Measurements from ENCODE around the gene MYO9B.

Gene MYO9B

DNA sequence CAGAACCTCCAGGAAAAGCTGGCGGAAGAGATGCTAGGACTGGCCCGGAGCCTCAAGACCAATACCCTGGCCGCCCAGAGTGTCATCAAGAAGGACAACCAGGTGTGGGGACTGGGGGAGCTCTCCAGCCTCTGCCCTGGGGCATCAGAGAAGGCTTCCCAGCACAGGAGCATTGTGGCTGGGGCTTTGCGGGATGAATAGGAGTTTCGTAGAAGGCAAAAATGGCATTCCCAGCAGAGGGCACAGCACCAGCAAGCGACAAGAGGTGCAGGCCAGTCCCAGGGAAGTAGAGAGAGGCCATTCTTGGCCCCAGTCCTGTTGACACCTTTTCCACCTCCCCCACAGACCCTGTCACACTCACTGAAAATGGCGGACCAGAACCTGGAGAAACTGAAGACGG, 143.7 kb downstream of the MYO9B start:
- no peak for TF ChIP-seq SUZ12 (IDR thresholded peaks at IDR 0.05)
- TF ChIP-seq TARDBP (IDR thresholded peaks at IDR 0.05): no peak
- no peak for DNase-seq (ENCODE audit: extremely low spot score)
- CTCF ChIA-PET: interaction anchor here (0.7 kb wide), 1 partner anchor 9 kb away, joined by 3 read pairs; no protein-coding TSS in a partner anchor
- POLR2A ChIA-PET: no interaction called here

DNA sequence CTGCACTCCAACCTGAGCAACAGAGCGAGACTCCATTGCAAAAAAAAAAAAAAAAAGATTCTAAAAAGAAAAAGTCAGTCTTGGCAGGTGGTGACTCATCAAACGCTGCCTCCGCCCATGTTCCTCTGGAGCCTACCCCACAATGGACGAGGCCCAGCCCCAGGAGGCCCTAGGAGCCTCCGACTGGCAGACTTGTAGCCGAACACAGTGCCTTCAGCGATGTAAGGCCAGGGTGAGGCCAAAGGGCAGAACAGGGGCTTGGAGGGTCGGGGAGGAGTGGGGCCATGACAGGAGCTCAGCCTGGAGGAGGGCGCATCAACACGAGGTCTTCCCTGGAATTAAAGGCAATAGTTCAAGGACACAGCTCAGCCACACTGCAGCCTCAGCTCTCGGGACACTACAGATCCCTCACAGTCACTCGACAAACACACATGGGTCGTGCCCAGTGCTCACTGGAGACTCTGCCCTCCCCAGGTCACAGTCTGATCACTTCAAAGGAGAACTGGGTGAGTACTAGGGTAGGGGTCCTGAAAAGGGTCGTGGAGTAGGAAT, 144.7 kb downstream of the MYO9B start:
- TF ChIP-seq LEF1 (IDR thresholded peaks at IDR 0.05; ENCODE audit: borderline replicate concordance) (no peak), SP1 (IDR thresholded peaks at IDR 0.05) (no peak), HDGF (IDR thresholded peaks at IDR 0.05; ENCODE audit: borderline replicate concordance) (no peak), CTBP1 (IDR thresholded peaks at IDR 0.05; ENCODE audit: borderline replicate concordance) (no peak), FOXM1 (IDR thresholded peaks at IDR 0.05; ENCODE audit: borderline replicate concordance) (no peak), FOXK2 (IDR thresholded peaks at IDR 0.05) (no peak), L3MBTL2 (conservative IDR thresholded peaks at IDR 0.05) (no peak), FOXA1 (IDR thresholded peaks at IDR 0.05) (no peak), NFRKB (IDR thresholded peaks at IDR 0.05) (no peak)
- TF ChIP-seq, protein P1, sequence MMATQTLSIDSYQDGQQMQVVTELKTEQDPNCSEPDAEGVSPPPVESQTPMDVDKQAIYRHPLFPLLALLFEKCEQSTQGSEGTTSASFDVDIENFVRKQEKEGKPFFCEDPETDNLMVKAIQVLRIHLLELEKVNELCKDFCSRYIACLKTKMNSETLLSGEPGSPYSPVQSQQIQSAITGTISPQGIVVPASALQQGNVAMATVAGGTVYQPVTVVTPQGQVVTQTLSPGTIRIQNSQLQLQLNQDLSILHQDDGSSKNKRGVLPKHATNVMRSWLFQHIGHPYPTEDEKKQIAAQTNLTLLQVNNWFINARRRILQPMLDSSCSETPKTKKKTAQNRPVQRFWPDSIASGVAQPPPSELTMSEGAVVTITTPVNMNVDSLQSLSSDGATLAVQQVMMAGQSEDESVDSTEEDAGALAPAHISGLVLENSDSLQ (IDR thresholded peaks at IDR 0.05): no peak
- no peak for DNase-seq (ENCODE audit: extremely low spot score)
- ChIA-PET CTCF (interaction anchor here (0.6 kb wide), 1 partner anchor 28 kb away, joined by 5 read pairs; no protein-coding TSS in a partner anchor), POLR2A (no interaction called here)

DNA sequence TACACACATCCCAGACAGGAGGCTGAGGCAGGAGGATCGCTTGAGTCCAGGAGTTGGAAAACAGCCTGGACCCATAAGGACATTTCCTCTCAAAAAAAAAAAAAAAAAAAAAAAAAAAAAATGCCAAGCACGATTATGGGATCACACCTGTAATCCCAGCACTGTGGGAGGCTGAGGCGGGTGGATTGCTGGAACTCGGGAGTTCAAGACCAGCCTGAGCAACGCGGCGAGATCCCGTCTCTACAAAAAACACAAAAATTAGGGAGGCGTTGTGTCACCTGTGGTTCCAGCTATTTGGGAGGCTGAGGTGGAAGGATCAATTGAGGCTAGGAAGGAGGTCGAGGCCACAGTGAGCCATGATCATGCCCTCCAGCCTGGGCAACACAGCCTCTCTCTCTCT, 149.5 kb downstream of the MYO9B start:
- no peak for TF ChIP-seq BHLHE40 (IDR thresholded peaks at IDR 0.05; ENCODE audit: borderline replicate concordance)
- no peak for TF ChIP-seq FOXM1 (IDR thresholded peaks at IDR 0.05; ENCODE audit: borderline replicate concordance)
- TF ChIP-seq, protein P1 (IDR thresholded peaks at IDR 0.05): no peak
- TF ChIP-seq L3MBTL2 (conservative IDR thresholded peaks at IDR 0.05): no peak
- peak; percentile 67; the same call in 1 of the 2 replicates for TF ChIP-seq ZNF384 (IDR thresholded peaks at IDR 0.05)
- TF ChIP-seq FOXK2 (IDR thresholded peaks at IDR 0.05): no peak
- POLR2A ChIA-PET: interaction anchor here (0.5 to 6.0 kb wide), 6 partner anchors 9 to 804 kb away, joined by 3 to 72 read pairs (median 4); partner anchors contain the start of gene USE1
- CTCF ChIA-PET: interaction anchor here (1.7 kb wide), 1 partner anchor 10 kb away, joined by 11 read pairs; no protein-coding TSS in a partner anchor
- DNase-seq (ENCODE audit: extremely low spot score): no peak

DNA sequence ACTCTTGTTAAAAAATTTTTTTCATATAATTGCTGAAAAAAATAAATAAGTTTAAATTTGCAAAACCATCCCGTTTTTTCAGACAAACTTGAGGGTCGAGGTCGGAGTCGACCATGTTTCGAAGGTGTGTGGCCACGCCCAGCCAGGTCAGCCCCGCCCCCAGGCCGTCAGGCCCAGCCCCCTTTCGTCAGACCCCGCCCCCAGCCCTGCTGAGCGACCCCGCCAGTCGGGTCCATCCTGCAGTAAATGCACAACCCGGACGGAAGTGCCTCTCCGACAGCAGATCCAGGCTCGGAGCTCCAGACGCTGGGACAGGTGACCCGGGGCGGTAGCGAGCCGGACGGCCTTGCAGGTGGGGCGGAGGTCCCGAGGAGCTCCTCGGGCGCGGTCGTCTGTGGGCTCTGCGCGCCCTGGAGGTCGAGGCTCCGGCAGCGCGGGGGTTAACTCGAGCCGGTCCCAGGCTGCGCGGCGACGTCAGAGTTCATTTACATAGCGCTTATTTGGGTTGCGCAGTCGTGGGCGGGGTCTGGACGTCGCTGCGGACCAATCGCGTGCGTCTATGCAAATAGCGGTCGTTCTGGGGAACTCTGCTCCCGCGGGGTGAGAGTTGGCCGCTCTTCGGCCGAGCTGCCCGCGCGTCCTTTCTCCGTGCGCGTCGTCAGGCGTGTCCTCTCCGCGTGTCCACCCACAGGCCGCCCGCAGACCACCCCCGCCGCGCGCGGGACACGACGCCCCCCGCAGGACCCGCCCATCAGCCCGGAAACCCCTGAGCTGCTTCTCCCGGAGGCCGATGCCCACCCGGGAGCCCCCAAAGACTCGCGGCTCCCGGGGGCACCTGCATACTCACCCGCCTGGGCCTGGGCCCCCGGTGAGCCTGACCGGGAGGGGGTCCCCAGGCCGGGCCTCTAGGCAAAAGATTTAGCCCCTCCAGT, 150.7 kb downstream of the MYO9B start, which contains the start of gene OCEL1:
OCEL1 (plus strand) TSS at position 225 of the 932 bp plus-strand sequence; CDS start at position 247, 22 bp downstream.
- DNase-seq (ENCODE audit: extremely low spot score): peak; percentile 93
- TF ChIP-seq L3MBTL2 (conservative IDR thresholded peaks at IDR 0.05) (peak; percentile 61), SP1 (IDR thresholded peaks at IDR 0.05) (no peak)
- ChIA-PET POLR2A (interaction anchor here (0.6 to 6.0 kb wide), 14 partner anchors 9 to 154 kb away, joined by 3 to 72 read pairs (median 4); partner anchors contain the start of genes MRPL34 and USE1), CTCF (interaction anchor here (1.7 kb wide), 1 partner anchor 9 kb away, joined by 11 read pairs; no protein-coding TSS in a partner anchor)

DNA sequence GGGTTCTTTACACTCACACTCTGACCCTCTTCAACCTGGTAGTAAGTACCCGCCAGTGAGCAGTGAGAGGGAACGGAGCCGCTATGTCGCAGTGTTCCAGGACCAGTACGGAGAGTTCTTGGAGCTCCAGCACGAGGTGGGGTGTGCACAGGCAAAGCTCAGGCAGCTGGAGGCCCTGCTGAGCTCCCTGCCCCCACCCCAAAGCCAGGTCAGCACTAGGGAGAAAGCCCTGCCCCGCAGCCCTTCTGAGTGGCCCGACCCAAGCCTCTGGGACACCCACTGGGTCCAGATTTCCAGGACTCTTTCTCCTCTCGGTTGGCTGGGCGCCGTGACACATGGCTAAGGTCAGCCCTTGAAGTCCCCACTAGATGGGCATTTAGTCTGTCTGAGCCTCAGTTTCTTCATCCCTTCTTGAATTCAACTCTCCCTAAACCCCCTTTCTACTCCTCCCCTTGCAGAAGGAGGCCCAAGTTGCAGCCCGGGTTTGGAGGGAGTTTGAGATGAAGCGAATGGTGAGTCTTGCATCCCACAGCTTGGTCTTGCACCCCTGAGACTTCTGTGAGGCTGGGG, 152.3 kb downstream of the MYO9B start:
- TF ChIP-seq L3MBTL2 (conservative IDR thresholded peaks at IDR 0.05): no peak
- CTCF ChIA-PET: interaction anchor here (0.6 to 0.9 kb wide), 2 partner anchors 9 to 13 kb away, joined by 3 to 5 read pairs; partner anchors contain the start of gene USE1
- DNase-seq (ENCODE audit: extremely low spot score): no peak
- POLR2A ChIA-PET: interaction anchor here (1.7 to 6.0 kb wide), 3 partner anchors 8 to 13 kb away, joined by 5 to 72 read pairs (median 44); partner anchors contain the start of gene USE1

DNA sequence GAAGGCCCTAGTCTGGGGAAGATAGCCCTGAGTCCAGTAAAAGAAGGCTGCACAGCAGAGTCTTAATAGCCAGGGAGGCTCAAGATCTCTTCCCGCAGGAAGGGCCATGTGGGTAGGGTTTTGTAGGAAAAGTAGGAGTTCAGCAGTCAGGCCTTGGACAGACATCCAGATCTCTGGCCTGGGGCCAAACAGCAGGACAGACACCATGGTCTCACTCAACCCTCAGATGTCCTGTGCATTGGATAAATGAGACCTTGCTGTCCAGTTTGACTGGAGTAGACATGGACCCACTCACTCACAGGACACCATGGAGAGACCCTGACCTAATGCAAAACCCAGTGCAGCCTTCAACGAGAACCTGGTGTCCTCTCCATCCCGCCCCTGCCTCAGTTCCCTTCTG, 154.3 kb downstream of the MYO9B start:
- CTCF ChIA-PET: no interaction called here
- no peak for DNase-seq (ENCODE audit: extremely low spot score)
- POLR2A ChIA-PET: interaction anchor here (2.8 kb wide), 1 partner anchor 15 kb away, joined by 9 read pairs; the partner anchor contains the start of gene USE1
- no peak for TF ChIP-seq ZNF384 (IDR thresholded peaks at IDR 0.05)
- TF ChIP-seq NFRKB (IDR thresholded peaks at IDR 0.05): no peak
- TF ChIP-seq ARNT (IDR thresholded peaks at IDR 0.05): no peak
- TF ChIP-seq, protein P1 (IDR thresholded peaks at IDR 0.05): no peak
- no peak for TF ChIP-seq LEF1 (IDR thresholded peaks at IDR 0.05; ENCODE audit: borderline replicate concordance)
- no peak for TF ChIP-seq TARDBP (IDR thresholded peaks at IDR 0.05)
- no peak for TF ChIP-seq FOXA1 (IDR thresholded peaks at IDR 0.05)
- no peak for TF ChIP-seq CTBP1 (IDR thresholded peaks at IDR 0.05; ENCODE audit: borderline replicate concordance)
- TF ChIP-seq SUZ12 (IDR thresholded peaks at IDR 0.05): no peak
- TF ChIP-seq FOXK2 (IDR thresholded peaks at IDR 0.05): no peak
- no peak for TF ChIP-seq HDGF (IDR thresholded peaks at IDR 0.05; ENCODE audit: borderline replicate concordance)
- TF ChIP-seq ELF4 (IDR thresholded peaks at IDR 0.05): no peak
- TF ChIP-seq SP1 (IDR thresholded peaks at IDR 0.05): no peak
- TF ChIP-seq L3MBTL2 (conservative IDR thresholded peaks at IDR 0.05): no peak
- no peak for TF ChIP-seq FOXM1 (IDR thresholded peaks at IDR 0.05; ENCODE audit: borderline replicate concordance)
- TF ChIP-seq BHLHE40 (IDR thresholded peaks at IDR 0.05; ENCODE audit: borderline replicate concordance): no peak
